ENCODE results near the gene SIGLEC7. TPM values are rescaled to one million over a fixed set of nuclear protein-coding genes. Genes with fewer than 3 reads are reported as not detected.

Gene SIGLEC7
- total RNA-seq, 1 experiment from 2014 or later: not detected

GRCh38 chr19:51156710-51157109 is 14.6 kb downstream of the SIGLEC7 start:
- no peak for TF ChIP-seq CTCF (IDR thresholded peaks at IDR 0.05; ENCODE audit: insufficient read depth in 1 of 2, low read depth in 1 of 2, low read length in 1 of 2, severe bottlenecking in 1 of 2, unreplicated experiment in 1 of 2)

GRCh38 chr19:51157265-51157664 is 15.2 kb downstream of the SIGLEC7 start:
- Histone ChIP-seq H3K9me3 (no peaks in the 10 kb centered on the region), H3K4me1 (peaks cover 20% of the 10 kb centered on the region), H3K36me3 (ENCODE audit: control insufficient read depth, insufficient read depth, low read length) (no peaks in the 10 kb centered on the region), H3K27me3 (replicated peaks; ENCODE audit: control insufficient read depth, insufficient read depth, low read length) (no peaks in the 10 kb centered on the region), H3K4me3 (ENCODE audit: low read depth, low read length) (no peak overlapping the region)
- TF ChIP-seq CTCF (IDR thresholded peaks at IDR 0.05; ENCODE audit: insufficient read depth in 1 of 2, low read depth in 1 of 2, low read length in 1 of 2, severe bottlenecking in 1 of 2, unreplicated experiment in 1 of 2): no peak
- intact Hi-C loops (cut with micrococcal nuclease; ENCODE audit: unreplicated experiment): no loop called here
- POLR2A ChIA-PET: no interaction called here
- peaks cover 14% of the 10 kb centered on the region for H3K4me1 Mint-ChIP-seq (ENCODE audit: low read depth, unreplicated experiment)
- no TSS peak for BruUV-seq (replicated peaks)
- peaks cover 5% of the 10 kb centered on the region for H3K36me3 Mint-ChIP-seq (ENCODE audit: insufficient read depth, unreplicated experiment)
- H3K9me3 Mint-ChIP-seq (ENCODE audit: unreplicated experiment): no peaks in the 10 kb centered on the region
- H3K27ac Mint-ChIP-seq (ENCODE audit: unreplicated experiment): no peak overlapping the region
- no peak overlapping the region for H3K4me3 Mint-ChIP-seq (ENCODE audit: unreplicated experiment)
- no peak for DNase-seq
- CTCF ChIA-PET: interaction anchor here (0.6 to 1.4 kb wide), 3 partner anchors 13 to 1439 kb away, joined by 3 to 5 read pairs (median 4); no protein-coding TSS in a partner anchor
- peaks cover 21% of the 10 kb centered on the region for H3K27me3 Mint-ChIP-seq (ENCODE audit: insufficient read depth, unreplicated experiment)

More at GRCh38 chr19:51156710-51157109, 14.6 kb downstream of the SIGLEC7 start:
- H3K9me3 Mint-ChIP-seq (ENCODE audit: unreplicated experiment): no peaks in the 10 kb centered on the region
- peaks cover 5% of the 10 kb centered on the region for H3K36me3 Mint-ChIP-seq (ENCODE audit: insufficient read depth, unreplicated experiment)
- no peak overlapping the region for H3K4me3 Mint-ChIP-seq (ENCODE audit: unreplicated experiment)
- H3K27ac Mint-ChIP-seq (ENCODE audit: unreplicated experiment): no peak overlapping the region
- no peaks in the 10 kb centered on the region for H3K27me3 ChIP-seq (replicated peaks; ENCODE audit: control insufficient read depth, insufficient read depth, low read length)
- H3K36me3 ChIP-seq (ENCODE audit: control insufficient read depth, insufficient read depth, low read length): no peaks in the 10 kb centered on the region
- CTCF ChIA-PET: interaction anchor here (1.0 to 1.4 kb wide), 4 partner anchors 13 to 136 kb away, joined by 3 to 6 read pairs (median 4); no protein-coding TSS in a partner anchor
- peaks cover 23% of the 10 kb centered on the region for H3K27me3 Mint-ChIP-seq (ENCODE audit: insufficient read depth, unreplicated experiment)
- H3K4me1 ChIP-seq: peaks cover 20% of the 10 kb centered on the region
- intact Hi-C loops (cut with micrococcal nuclease; ENCODE audit: unreplicated experiment): no loop called here
- peaks cover 14% of the 10 kb centered on the region for H3K4me1 Mint-ChIP-seq (ENCODE audit: low read depth, unreplicated experiment)
- H3K4me3 ChIP-seq (ENCODE audit: low read depth, low read length): no peak overlapping the region
- BruUV-seq (replicated peaks): no TSS peak
- POLR2A ChIA-PET: no interaction called here
- DNase-seq: no peak
- H3K9me3 ChIP-seq: no peaks in the 10 kb centered on the region

- intact Hi-C loops (cut with micrococcal nuclease; ENCODE audit: unreplicated experiment): no loop called here
- H3K4me1 ChIP-seq: peaks cover 20% of the 10 kb centered on the region
- Mint-ChIP-seq H3K27me3 (ENCODE audit: insufficient read depth, unreplicated experiment) (peaks cover 19% of the 10 kb centered on the region), H3K4me1 (ENCODE audit: low read depth, unreplicated experiment) (peaks cover 14% of the 10 kb centered on the region), H3K36me3 (ENCODE audit: insufficient read depth, unreplicated experiment) (peaks cover 5% of the 10 kb centered on the region), H3K27ac (ENCODE audit: unreplicated experiment) (no peak overlapping the region), H3K4me3 (ENCODE audit: unreplicated experiment) (no peak overlapping the region), H3K9me3 (ENCODE audit: unreplicated experiment) (no peaks in the 10 kb centered on the region)
- H3K27me3 ChIP-seq (replicated peaks; ENCODE audit: control insufficient read depth, insufficient read depth, low read length): no peaks in the 10 kb centered on the region
- no peak overlapping the region for H3K4me3 ChIP-seq (ENCODE audit: low read depth, low read length)
- TF ChIP-seq CTCF (IDR thresholded peaks at IDR 0.05; ENCODE audit: insufficient read depth in 1 of 2, low read depth in 1 of 2, low read length in 1 of 2, severe bottlenecking in 1 of 2, unreplicated experiment in 1 of 2): peak; percentile 47 to 83
- H3K9me3 ChIP-seq: no peaks in the 10 kb centered on the region
- CTCF ChIA-PET: interaction anchor here (0.7 kb wide), 1 partner anchor 101 kb away, joined by 4 read pairs; no protein-coding TSS in a partner anchor
- peak; percentile 64 to 68 for DNase-seq
- no TSS peak for BruUV-seq (replicated peaks)
- no peaks in the 10 kb centered on the region for H3K36me3 ChIP-seq (ENCODE audit: control insufficient read depth, insufficient read depth, low read length)
- POLR2A ChIA-PET: no interaction called here
Observed at GRCh38 chr19:51158474-51159129, 16.5 kb downstream of the SIGLEC7 start.
